GM23248 (cell line): ENCODE measurements around the gene ELAVL2.

Experiments
- EZH2 ChIP-seq: fragments of 200-600 bp; sonication (generic); IDR thresholded peaks from 2 replicates; pipeline ENCODE4 v1.6.1; 2018; ENCODE audit warnings: antibody characterized with exemption, mild to moderate bottlenecking; ENCODE audit not compliant: insufficient read depth, poor library complexity, severe bottlenecking
- EZH2phosphoT487 ChIP-seq: fragments of 200-600 bp; sonication (generic); IDR thresholded peaks from 2 replicates; pipeline ENCODE4 v1.6.1; 2018; ENCODE audit warnings: antibody characterized with exemption, moderate library complexity, mild to moderate bottlenecking, low read depth; ENCODE audit not compliant: insufficient read depth

DNA sequence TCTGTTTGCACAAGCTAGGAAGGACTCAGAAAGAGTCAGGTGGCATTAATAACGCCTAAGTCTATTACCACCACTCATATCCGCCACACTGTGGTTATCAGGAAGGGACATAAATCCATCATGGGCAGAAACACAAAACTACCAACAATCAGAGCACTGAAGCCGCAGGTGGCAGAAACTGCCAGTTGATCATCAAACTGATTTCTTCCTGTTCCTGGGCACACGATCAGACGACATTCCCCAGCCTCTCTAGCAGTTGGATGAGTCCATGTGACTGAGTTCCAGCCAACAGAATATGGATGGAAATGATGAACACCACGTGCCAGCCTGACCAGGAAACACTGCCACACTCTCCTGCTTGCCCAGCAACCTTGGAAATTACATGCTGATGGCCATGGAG, 181.7 kb downstream of the ELAVL2 start:
- TF ChIP-seq EZH2, result no peak
- TF ChIP-seq EZH2phosphoT487, result no peak
